ENCODE measurements around the gene IL9.

IL9 gene

GRCh38 chr5:135895474-135896006 lies at the start of gene IL9:
Gene IL9 (minus strand): TSS chr5:135895841. CDS start chr5:135895816, 25 bp downstream.
- no peak for DNase-seq

GRCh38 chr5:135944967-135945560 lies 49.4 kb upstream of the IL9 start:
- DNase-seq: peak; percentile 13

- no peak for DNase-seq
Observed at GRCh38 chr5:135944564-135944963, 48.9 kb upstream of the IL9 start.

GRCh38 chr5:135942202-135942771 lies 46.6 kb upstream of the IL9 start:
- DNase-seq: no peak

GRCh38 chr5:135941711-135942110 lies 46.1 kb upstream of the IL9 start:
- DNase-seq: no peak

GRCh38 chr5:135937245-135937911 lies 41.7 kb upstream of the IL9 start:
- no peak for DNase-seq

- DNase-seq: no peak
Observed at GRCh38 chr5:135934939-135935338, 39.3 kb upstream of the IL9 start.

- no peak for DNase-seq
Observed at GRCh38 chr5:135930949-135931295, 35.3 kb upstream of the IL9 start.

- DNase-seq: peak; percentile 21
Observed at GRCh38 chr5:135930029-135930948, 34.6 kb upstream of the IL9 start.

GRCh38 chr5:135921388-135921787 lies 25.7 kb upstream of the IL9 start:
- no peak for DNase-seq

GRCh38 chr5:135920199-135920598 lies 24.6 kb upstream of the IL9 start:
- DNase-seq: no peak

- no peak for DNase-seq
Observed at GRCh38 chr5:135916638-135917263, 21.1 kb upstream of the IL9 start.

- no peak for DNase-seq
Observed at GRCh38 chr5:135915466-135916001, 19.9 kb upstream of the IL9 start.

- no peak for DNase-seq
Observed at GRCh38 chr5:135913713-135914626, 18.3 kb upstream of the IL9 start.

GRCh38 chr5:135905144-135905543 lies 9.5 kb upstream of the IL9 start:
- no peak for DNase-seq

GRCh38 chr5:135901633-135902032 lies 6.0 kb upstream of the IL9 start:
- DNase-seq: no peak

GRCh38 chr5:135900276-135900675 lies 4.6 kb upstream of the IL9 start:
- no peak for DNase-seq

- no peak for DNase-seq
Observed at GRCh38 chr5:135898651-135899050, 3.0 kb upstream of the IL9 start.

- DNase-seq: no peak
Observed at GRCh38 chr5:135894789-135895188, 852 bp downstream of the IL9 start.

GRCh38 chr5:135894276-135894675 lies 1.4 kb downstream of the IL9 start:
- DNase-seq: no peak

- DNase-seq: no peak
Observed at GRCh38 chr5:135891791-135892190, 3.9 kb downstream of the IL9 start.

Data from NCI-H1105 (cell line).